Pancreas (tissue), 10 donors: ENCODE measurements around the gene PCNT. TPM values are rescaled to one million over a fixed set of nuclear protein-coding genes. Genes with fewer than 3 reads are reported as not detected.

ENCODE experiments used
- ATAC-seq, 4 donors: fragments of 200-7000 bp; cut with Tn5 transposase; one replicate each; pipeline versions ENCODE4 v1.8.0 to v1.9.1; 2020; ENCODE audit warnings: mild to moderate bottlenecking in 4 of 4, moderate library complexity in 4 of 4
- DNase-seq, 6 donors: peaks; one replicate each; pipeline ENCODE4 v3.0.0-alpha.2; 2020
- FAIRE-seq: peaks from 2 replicates; lab custom pipeline; 2012; peaks lifted over from hg19 to GRCh38; lab: Jason Lieb, UNC
- H3K27ac ChIP-seq, 4 donors: fragments of 200-600 bp; sonication (generic); 1 replicate in 3 of 4; 2 replicates in 1 of 4; pipeline versions ENCODE4 v1.5.0 to v1.8.0; 2020
- H3K27me3 ChIP-seq, 4 donors: fragments of 200-600 bp; one replicate each; pipeline ENCODE4 v1.8.0; 2021
- H3K36me3 ChIP-seq, 3 donors: fragments of 200-600 bp; sonication (generic) in 1 of 3; one replicate each; pipeline versions ENCODE4 v1.5.0 to v1.8.0; 2020 to 2021
- H3K4me1 ChIP-seq, 3 donors: fragments of 200-600 bp; one replicate each; pipeline ENCODE4 v1.8.0; 2021
- H3K4me3 ChIP-seq, 4 donors: fragments of 200-600 bp; sonication (generic) in 2 of 4; one replicate each; pipeline versions ENCODE4 v1.5.0 to v1.8.0; 2020 to 2021
- H3K9me3 ChIP-seq, 4 donors: fragments of 200-600 bp; one replicate each; pipeline ENCODE4 v1.8.0; 2021
- WGBS, 2 donors: extraction: QIAGEN DNeasy Blood & Tissue Kit; methylation state at CpG; one replicate each; pipeline ENCODE4 v1.1.7; 2013; 5-methylcytosine and 5-hydroxymethylcytosine counted together
- intact Hi-C, 3 donors: fragments of 100-400 bp; cut with DNase I; formaldehyde crosslinking; loops; one replicate each; pipeline versions ENCODE4 v1.11.1 to v1.14.2; 2022
- polyA plus RNA-seq, 2 donors: library from polyadenylated mRNA; stranded (reverse); fragments of 200-250 nt; gene quantifications; one replicate each; pipeline ENCODE4 v1.2.3, GENCODE V29; 2013
- total RNA-seq, 6 donors: library from RNA; stranded (reverse); fragmentation: NEBNext Ultra II Directional in 4 of 6; extraction: Animal tissue kit (Norgen Biotek cat#: 25700) in 4 of 6; gene quantifications; one replicate each; pipeline versions ENCODE4 v1.2.1 to v1.2.4, GENCODE V29; 2021 to 2023
- TF ChIP-seq, protein P1 (sequence below), 4 donors: fragments of 200-600 bp; sonication (generic) in 3 of 4; IDR thresholded peaks; one replicate each; pipeline versions ENCODE4 v1.5.0 to v1.8.0; 2021; ENCODE audit warnings: antibody characterized with exemption in 4 of 4
- donor health status: healthy with polysubstance abuse.
- donor health status: DM: no; HTN: no; CAD: no; lungs with moderate emphysema.
- donor health status: DM: no; HTN: no; CAD: no.
- donor health status: control.
- donor health status: control.
- donor health status: Bipolar disorder and iron deficiency.
- donor health status: DM: yes; HTN: yes; CAD: no.
- donor health status: DM: no; HTN: no; CAD: no.
- donor health status: DM: no; HTN: no; CAD: no.
- donor health status: DM: yes; HTN: yes; CAD: no.

Gene PCNT
- total and polyA plus RNA-seq, 8 donors, result 8.1 to 15.5 (median 12.1) TPM

GRCh38 chr21:46323227-46323709 is 688 bp upstream of the PCNT start:
- no peak overlapping the region for H3K27ac ChIP-seq

GRCh38 chr21:46324390-46325072 is 575 bp downstream of the PCNT start:
- FAIRE-seq (no peak), DNase-seq (peak; percentile 82 to 96 (median 90)), ATAC-seq (peak; percentile 83 to 92 (median 89))
- peak overlapping the region; percentile 87 to 98 (median 91) for H3K27ac ChIP-seq
- TF ChIP-seq, protein P1, sequence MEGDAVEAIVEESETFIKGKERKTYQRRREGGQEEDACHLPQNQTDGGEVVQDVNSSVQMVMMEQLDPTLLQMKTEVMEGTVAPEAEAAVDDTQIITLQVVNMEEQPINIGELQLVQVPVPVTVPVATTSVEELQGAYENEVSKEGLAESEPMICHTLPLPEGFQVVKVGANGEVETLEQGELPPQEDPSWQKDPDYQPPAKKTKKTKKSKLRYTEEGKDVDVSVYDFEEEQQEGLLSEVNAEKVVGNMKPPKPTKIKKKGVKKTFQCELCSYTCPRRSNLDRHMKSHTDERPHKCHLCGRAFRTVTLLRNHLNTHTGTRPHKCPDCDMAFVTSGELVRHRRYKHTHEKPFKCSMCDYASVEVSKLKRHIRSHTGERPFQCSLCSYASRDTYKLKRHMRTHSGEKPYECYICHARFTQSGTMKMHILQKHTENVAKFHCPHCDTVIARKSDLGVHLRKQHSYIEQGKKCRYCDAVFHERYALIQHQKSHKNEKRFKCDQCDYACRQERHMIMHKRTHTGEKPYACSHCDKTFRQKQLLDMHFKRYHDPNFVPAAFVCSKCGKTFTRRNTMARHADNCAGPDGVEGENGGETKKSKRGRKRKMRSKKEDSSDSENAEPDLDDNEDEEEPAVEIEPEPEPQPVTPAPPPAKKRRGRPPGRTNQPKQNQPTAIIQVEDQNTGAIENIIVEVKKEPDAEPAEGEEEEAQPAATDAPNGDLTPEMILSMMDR (IDR thresholded peaks at IDR 0.05), result no peak
- no peaks in the 10 kb centered on the region for H3K9me3 ChIP-seq
- H3K4me1 ChIP-seq, result peaks cover 5 to 10% (median 10%) of the 10 kb centered on the region in 3 donors
- 1% methylated on average over 61 to 98 of the region's 98 CpGs for WGBS, 2 donors
- H3K4me3 ChIP-seq, result peak overlapping the region; percentile 84 to 99 (median 91)
- intact Hi-C loops, result no loop called here
- H3K27me3 ChIP-seq, result no peaks in the 10 kb centered on the region
- H3K36me3 ChIP-seq, result no peaks in the 10 kb centered on the region

More at GRCh38 chr21:46323227-46323709, 688 bp upstream of the PCNT start:
- peaks cover 5 to 10% (median 10%) of the 10 kb centered on the region in 3 donors for H3K4me1 ChIP-seq
- intact Hi-C loops, result no loop called here
- TF ChIP-seq, protein P1 (IDR thresholded peaks at IDR 0.05), result no peak
- peak overlapping the region; percentile 75 to 99 (median 91) for H3K4me3 ChIP-seq
- ATAC-seq (peak in 2 of 4 donors; percentile 0 to 2), DNase-seq (no peak), FAIRE-seq (no peak)
- H3K9me3 ChIP-seq, result no peaks in the 10 kb centered on the region
- H3K36me3 ChIP-seq, result no peaks in the 10 kb centered on the region
- H3K27me3 ChIP-seq, result no peaks in the 10 kb centered on the region
- WGBS, 2 donors, result 0 to 1% methylated on average over 34 of the region's 34 CpGs

DNA sequence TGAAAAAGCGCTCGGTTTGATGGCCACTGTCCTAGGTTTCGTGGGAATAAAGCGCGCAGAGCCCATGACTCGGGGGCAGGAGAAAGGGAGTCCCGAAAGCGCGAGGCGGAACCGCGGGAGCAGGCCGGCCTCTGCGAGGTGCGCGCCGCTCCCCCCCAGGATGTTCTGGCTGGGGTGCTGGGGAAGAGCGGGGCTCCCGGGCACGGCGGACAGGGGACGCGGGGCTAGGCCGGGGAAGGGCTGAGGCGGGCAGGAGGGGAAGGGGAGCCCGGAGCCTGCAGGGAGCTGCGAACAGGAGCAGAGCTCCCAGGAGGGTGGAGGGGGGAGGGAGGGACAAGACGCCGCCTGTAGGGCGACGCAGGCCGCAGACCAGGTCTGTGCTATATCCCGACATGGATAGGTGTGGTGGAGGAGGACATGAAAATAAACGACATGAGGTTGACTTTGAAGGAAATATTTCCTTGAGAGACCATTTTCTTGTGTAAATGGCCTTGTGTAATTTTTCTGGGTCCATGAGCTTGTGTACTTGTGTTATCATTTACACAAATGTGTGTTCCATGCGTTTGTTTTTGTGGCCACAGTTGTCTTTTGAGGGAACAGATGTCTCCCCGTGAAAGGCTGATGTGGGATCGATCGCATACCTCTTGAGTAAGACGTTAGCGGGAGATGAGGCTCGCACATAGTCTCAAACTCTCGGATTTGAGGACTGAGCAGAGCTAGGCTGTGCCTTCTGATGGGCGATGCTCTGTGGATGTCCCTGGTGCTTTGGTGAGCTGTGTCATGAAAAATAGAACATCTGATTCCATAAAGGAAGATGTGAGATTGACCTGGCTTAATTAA is 1.3 kb downstream of the PCNT start:
- peak; percentile 22 to 36 (median 30) for ATAC-seq

DNA sequence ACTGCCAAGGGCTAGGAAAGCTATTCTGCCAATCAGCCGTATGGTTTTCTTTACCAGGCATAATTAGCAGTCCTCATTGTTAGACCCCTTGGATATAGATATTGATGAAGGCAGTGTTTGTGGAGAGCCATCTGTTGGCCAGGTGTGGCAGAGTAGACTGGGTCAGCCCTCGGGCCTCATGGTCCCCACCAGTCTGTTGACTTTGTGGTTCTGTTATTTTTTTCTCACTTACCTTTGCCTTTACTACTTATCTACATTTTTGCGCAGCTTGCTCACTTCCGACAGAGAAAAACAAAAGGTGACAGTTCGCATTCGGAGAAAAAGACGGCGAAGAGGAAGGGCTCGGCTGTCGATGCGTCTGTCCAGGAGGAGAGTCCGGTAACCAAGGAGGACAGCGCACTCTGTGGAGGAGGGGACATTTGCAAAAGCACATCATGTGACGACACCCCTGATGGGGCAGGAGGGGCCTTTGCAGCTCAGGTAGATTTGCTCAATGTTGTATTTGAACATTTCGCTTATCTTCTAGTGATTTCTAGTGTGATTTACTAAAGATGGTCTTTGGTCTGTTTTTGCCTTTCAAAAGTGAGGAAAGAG is 2.3 kb downstream of the PCNT start:
- TF ChIP-seq, protein P1 (IDR thresholded peaks at IDR 0.05), result no peak
- Histone ChIP-seq H3K36me3 (no peaks in the 10 kb centered on the region), H3K4me3 (no peak overlapping the region), H3K4me1 (peaks cover 5 to 10% (median 10%) of the 10 kb centered on the region in 3 donors), H3K9me3 (no peaks in the 10 kb centered on the region), H3K27ac (no peak overlapping the region), H3K27me3 (no peaks in the 10 kb centered on the region)
- ATAC-seq, result no peak
- FAIRE-seq, result no peak
- DNase-seq, result no peak
- intact Hi-C loops, result no loop called here
- 87 to 90% methylated on average over 15 of the region's 15 CpGs for WGBS, 2 donors

More for the DNA sequence above, 1.3 kb downstream of the PCNT start:
- peak overlapping the region; percentile 84 to 99 (median 91) for H3K4me3 ChIP-seq
- intact Hi-C loops, result no loop called here
- no peaks in the 10 kb centered on the region for H3K9me3 ChIP-seq
- H3K27me3 ChIP-seq, result no peaks in the 10 kb centered on the region
- no peaks in the 10 kb centered on the region for H3K36me3 ChIP-seq
- DNase-seq (peak; percentile 27 to 82 (median 58)), FAIRE-seq (no peak)
- TF ChIP-seq, protein P1 (IDR thresholded peaks at IDR 0.05), result no peak
- peak overlapping the region; percentile 41 to 98 (median 65) for H3K27ac ChIP-seq
- WGBS, 2 donors, result 9 to 12% methylated on average over 40 to 43 of the region's 43 CpGs
- H3K4me1 ChIP-seq, result peaks cover 5 to 10% (median 10%) of the 10 kb centered on the region in 3 donors
